ENCODE measurements around the gene ZNF827.

ZNF827 gene

DNA sequence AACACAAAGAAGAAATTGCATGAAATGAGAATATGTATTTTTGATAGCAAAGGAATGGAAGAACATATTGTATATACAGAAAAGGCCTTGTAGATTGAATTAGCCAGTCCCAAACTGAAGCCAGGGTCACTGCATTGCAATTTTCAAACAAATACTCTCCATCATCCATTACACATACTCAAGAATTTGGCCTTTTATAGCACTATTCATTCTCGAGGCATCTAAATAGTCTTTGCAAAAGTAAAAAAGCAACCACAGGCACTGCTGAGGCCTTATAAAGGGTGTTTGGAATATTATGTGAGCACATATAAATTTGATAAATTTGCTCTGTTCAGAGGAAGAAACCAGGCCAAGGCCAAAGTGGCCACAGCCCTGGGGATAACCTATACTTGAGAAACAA lies 123.0 kb downstream of the ZNF827 start:
- Histone ChIP-seq H3K27me3 (ENCODE audit: low read length) (no peaks in the 10 kb centered on the region), H3K9me3 (ENCODE audit: insufficient read depth, low read length) (no peaks in the 10 kb centered on the region), H3K9ac (ENCODE audit: low read length) (no peak overlapping the region), H4K20me1 (ENCODE audit: low read depth, low read length) (no peaks in the 10 kb centered on the region), H3K9me2 (replicated peaks; ENCODE audit: insufficient read depth, low read length) (no peaks in the 10 kb centered on the region), H2AFZ (ENCODE audit: low read depth, low read length, severe bottlenecking) (no peak overlapping the region), H3F3A (ENCODE audit: insufficient read depth) (0 out of 2 replicates have a peak, but pooled peaks cover 1% of the 10 kb centered on the region), H3K36me3 (ENCODE audit: low read length) (peaks cover 48% of the 10 kb centered on the region), H3K79me2 (ENCODE audit: insufficient read depth, low read length) (no peaks in the 10 kb centered on the region), H3K4me3 (ENCODE audit: insufficient read depth, low read length, poor library complexity, severe bottlenecking) (no peak overlapping the region), H3K27ac (ENCODE audit: low read depth, low read length) (no peak overlapping the region), H3K4me2 (ENCODE audit: low read depth, low read length, poor library complexity, severe bottlenecking) (no peak overlapping the region)
- no peak for TF ChIP-seq EZH2phosphoT487 (conservative IDR thresholded peaks at IDR 0.05; ENCODE audit: low read length)

GRCh38 chr4:145815027-145815612 lies 123.5 kb downstream of the ZNF827 start:
- no peaks in the 10 kb centered on the region for H3K9me3 ChIP-seq (ENCODE audit: insufficient read depth, low read length)
- no peaks in the 10 kb centered on the region for H4K20me1 ChIP-seq (ENCODE audit: low read depth, low read length)
- H3K36me3 ChIP-seq (ENCODE audit: low read length), result peaks cover 50% of the 10 kb centered on the region
- no peak overlapping the region for H3K4me3 ChIP-seq (ENCODE audit: insufficient read depth, low read length, poor library complexity, severe bottlenecking)
- no peaks in the 10 kb centered on the region for H3F3A ChIP-seq (ENCODE audit: insufficient read depth)
- no peaks in the 10 kb centered on the region for H3K27me3 ChIP-seq (ENCODE audit: low read length)
- no peak overlapping the region for H3K4me2 ChIP-seq (ENCODE audit: low read depth, low read length, poor library complexity, severe bottlenecking)
- H3K79me2 ChIP-seq (ENCODE audit: insufficient read depth, low read length), result no peaks in the 10 kb centered on the region
- no peak overlapping the region for H2AFZ ChIP-seq (ENCODE audit: low read depth, low read length, severe bottlenecking)
- no peak overlapping the region for H3K27ac ChIP-seq (ENCODE audit: low read depth, low read length)
- H3K9me2 ChIP-seq (replicated peaks; ENCODE audit: insufficient read depth, low read length), result no peaks in the 10 kb centered on the region
- no peak overlapping the region for H3K9ac ChIP-seq (ENCODE audit: low read length)
- no peak for TF ChIP-seq EZH2phosphoT487 (conservative IDR thresholded peaks at IDR 0.05; ENCODE audit: low read length)
- TF ChIP-seq CTCF (IDR thresholded peaks at IDR 0.05; ENCODE audit: insufficient read depth, low read length, poor library complexity, severe bottlenecking), result no peak

DNA sequence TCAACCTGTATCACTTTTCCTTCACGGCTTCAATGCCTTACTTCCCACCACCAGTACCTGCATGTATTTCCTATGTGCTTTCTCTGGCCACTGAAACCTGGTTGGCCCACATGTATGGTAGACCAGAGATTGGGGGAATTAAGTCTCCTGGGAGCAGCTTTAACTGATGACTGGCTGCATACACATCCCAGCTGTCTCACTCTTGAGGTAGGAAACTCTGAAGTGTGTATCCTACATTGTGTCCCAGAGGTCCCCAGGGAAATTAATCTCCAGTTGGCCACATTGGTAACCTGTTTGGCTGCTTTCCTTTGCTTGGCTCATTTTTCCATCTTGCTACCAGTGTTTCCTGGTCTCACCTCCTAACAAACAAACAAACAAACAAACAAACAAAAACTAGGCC lies 124.4 kb downstream of the ZNF827 start:
- H3K36me3 ChIP-seq (ENCODE audit: low read length), result peaks cover 59% of the 10 kb centered on the region
- H4K20me1 ChIP-seq (ENCODE audit: low read depth, low read length), result no peaks in the 10 kb centered on the region
- H3F3A ChIP-seq (ENCODE audit: insufficient read depth), result no peaks in the 10 kb centered on the region
- TF ChIP-seq EZH2phosphoT487 (conservative IDR thresholded peaks at IDR 0.05; ENCODE audit: low read length), result no peak
- TF ChIP-seq CTCF (IDR thresholded peaks at IDR 0.05; ENCODE audit: insufficient read depth, low read length, poor library complexity, severe bottlenecking), result no peak
- no peak overlapping the region for H2AFZ ChIP-seq (ENCODE audit: low read depth, low read length, severe bottlenecking)
- H3K9me2 ChIP-seq (replicated peaks; ENCODE audit: insufficient read depth, low read length), result no peaks in the 10 kb centered on the region
- H3K4me2 ChIP-seq (ENCODE audit: low read depth, low read length, poor library complexity, severe bottlenecking), result no peak overlapping the region
- H3K27ac ChIP-seq (ENCODE audit: low read depth, low read length), result no peak overlapping the region
- H3K79me2 ChIP-seq (ENCODE audit: insufficient read depth, low read length), result no peaks in the 10 kb centered on the region
- H3K4me3 ChIP-seq (ENCODE audit: insufficient read depth, low read length, poor library complexity, severe bottlenecking), result no peak overlapping the region
- no peaks in the 10 kb centered on the region for H3K9me3 ChIP-seq (ENCODE audit: insufficient read depth, low read length)
- H3K9ac ChIP-seq (ENCODE audit: low read length), result no peak overlapping the region
- H3K27me3 ChIP-seq (ENCODE audit: low read length), result no peaks in the 10 kb centered on the region

GRCh38 chr4:145812919-145813318 lies 125.7 kb downstream of the ZNF827 start:
- TF ChIP-seq CTCF (IDR thresholded peaks at IDR 0.05; ENCODE audit: insufficient read depth, low read length, poor library complexity, severe bottlenecking), result no peak
- no peak for TF ChIP-seq EZH2phosphoT487 (conservative IDR thresholded peaks at IDR 0.05; ENCODE audit: low read length)
- H3K27me3 ChIP-seq (ENCODE audit: low read length), result no peaks in the 10 kb centered on the region
- no peak overlapping the region for H3K27ac ChIP-seq (ENCODE audit: low read depth, low read length)
- no peaks in the 10 kb centered on the region for H3K79me2 ChIP-seq (ENCODE audit: insufficient read depth, low read length)
- H3K9me2 ChIP-seq (replicated peaks; ENCODE audit: insufficient read depth, low read length), result no peaks in the 10 kb centered on the region
- H3K36me3 ChIP-seq (ENCODE audit: low read length), result peaks cover 53% of the 10 kb centered on the region
- H3F3A ChIP-seq (ENCODE audit: insufficient read depth), result no peaks in the 10 kb centered on the region
- H3K4me3 ChIP-seq (ENCODE audit: insufficient read depth, low read length, poor library complexity, severe bottlenecking), result no peak overlapping the region
- H3K9me3 ChIP-seq (ENCODE audit: insufficient read depth, low read length), result no peaks in the 10 kb centered on the region
- no peak overlapping the region for H3K4me2 ChIP-seq (ENCODE audit: low read depth, low read length, poor library complexity, severe bottlenecking)
- no peak overlapping the region for H3K9ac ChIP-seq (ENCODE audit: low read length)
- H4K20me1 ChIP-seq (ENCODE audit: low read depth, low read length), result no peaks in the 10 kb centered on the region
- no peak overlapping the region for H2AFZ ChIP-seq (ENCODE audit: low read depth, low read length, severe bottlenecking)
